ENCODE data around the gene BCOR. TPM values are rescaled to one million over a fixed set of nuclear protein-coding genes. Genes with fewer than 3 reads are reported as not detected.

BCOR gene
- total and polyA plus RNA-seq, 2 of the 13 experiments (the other 11 are each of a cell fraction or from before 2014, with no cell fraction given) = 14.3 to 15.2 TPM

DNA sequence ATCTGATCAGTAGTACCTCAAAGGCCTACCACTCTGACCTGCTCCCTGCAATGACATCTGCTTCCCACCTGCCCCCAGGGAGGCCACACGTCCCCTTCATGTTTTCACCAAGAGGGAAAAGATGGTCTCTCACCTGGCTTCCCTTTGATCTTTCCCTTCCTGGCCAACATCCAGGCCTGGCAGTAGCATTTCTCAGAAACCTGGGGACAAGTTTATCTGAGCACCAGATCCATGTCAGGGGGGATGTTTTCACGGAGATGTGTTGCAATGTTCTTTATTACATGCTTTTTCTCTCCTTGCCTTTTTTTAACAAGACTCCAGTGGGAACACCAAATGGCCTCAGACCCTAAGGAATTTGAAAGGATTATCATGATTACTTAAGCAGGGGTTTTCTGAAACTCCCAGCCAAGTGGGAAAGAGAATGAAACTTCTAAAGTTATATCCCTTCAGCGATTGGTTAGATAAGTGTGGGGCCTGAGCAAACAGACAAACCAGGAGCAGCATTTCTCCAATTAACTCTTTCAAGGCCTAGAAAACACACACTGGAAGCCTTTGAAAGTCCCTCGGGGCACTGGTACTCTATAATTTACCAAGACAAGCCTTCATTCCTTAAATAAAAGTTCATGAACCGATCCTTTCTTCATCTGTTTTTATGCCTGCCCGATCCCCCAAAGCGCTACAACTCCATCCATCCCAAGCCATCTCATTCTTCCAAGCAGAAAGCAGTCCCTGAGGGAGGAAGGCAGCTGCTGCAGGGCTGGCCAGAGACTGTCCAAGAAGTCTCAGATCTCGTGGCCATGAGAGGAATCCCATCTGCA is 94.1 kb downstream of the BCOR start (continued):
- TF ChIP-seq THAP9 (CRISPR knock-in tag; IDR thresholded peaks at IDR 0.05; ENCODE audit: borderline replicate concordance) (no peak), ZBTB46 (CRISPR knock-in tag; IDR thresholded peaks at IDR 0.05; ENCODE audit: borderline replicate concordance) (no peak), ZNF678 (CRISPR knock-in tag; IDR thresholded peaks at IDR 0.05) (no peak), ZNF451 (CRISPR knock-in tag; IDR thresholded peaks at IDR 0.05) (no peak), ZNF501 (CRISPR knock-in tag; IDR thresholded peaks at IDR 0.05) (no peak), SALL2 (CRISPR knock-in tag; IDR thresholded peaks at IDR 0.05) (no peak), HOXA9 (CRISPR knock-in tag; IDR thresholded peaks at IDR 0.05; ENCODE audit: borderline replicate concordance) (no peak), ETV5 (CRISPR knock-in tag; IDR thresholded peaks at IDR 0.05; ENCODE audit: borderline replicate concordance) (peak; percentile 18; the same call in 1 of the 2 replicates), KAT2B (IDR thresholded peaks at IDR 0.05; ENCODE audit: borderline replicate concordance, low read depth, low read length) (no peak), AHR (CRISPR knock-in tag; IDR thresholded peaks at IDR 0.05) (no peak), FOXA3 (CRISPR knock-in tag; IDR thresholded peaks at IDR 0.05) (peak; percentile 34), NR2F6 (IDR thresholded peaks at IDR 0.05) (peak; percentile 45; the same call in 1 of the 2 replicates), NR2F6 (CRISPR knock-in tag; IDR thresholded peaks at IDR 0.05) (0 out of 2 replicates have a peak, but pooled peaks have one; percentile 52), BATF2 (CRISPR knock-in tag; IDR thresholded peaks at IDR 0.05) (no peak), ELF3 (CRISPR knock-in tag; IDR thresholded peaks at IDR 0.05) (0 out of 2 replicates have a peak, but pooled peaks have one; percentile 37), MXI1 (IDR thresholded peaks at IDR 0.05; ENCODE audit: borderline replicate concordance, low read depth, low read length) (no peak), ZSCAN22 (CRISPR knock-in tag; IDR thresholded peaks at IDR 0.05) (no peak)
- TF ChIP-seq, protein P1, sequence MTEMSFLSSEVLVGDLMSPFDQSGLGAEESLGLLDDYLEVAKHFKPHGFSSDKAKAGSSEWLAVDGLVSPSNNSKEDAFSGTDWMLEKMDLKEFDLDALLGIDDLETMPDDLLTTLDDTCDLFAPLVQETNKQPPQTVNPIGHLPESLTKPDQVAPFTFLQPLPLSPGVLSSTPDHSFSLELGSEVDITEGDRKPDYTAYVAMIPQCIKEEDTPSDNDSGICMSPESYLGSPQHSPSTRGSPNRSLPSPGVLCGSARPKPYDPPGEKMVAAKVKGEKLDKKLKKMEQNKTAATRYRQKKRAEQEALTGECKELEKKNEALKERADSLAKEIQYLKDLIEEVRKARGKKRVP (CRISPR knock-in tag; IDR thresholded peaks at IDR 0.05) = peak in 1 of 2 experiments; percentile 45; a peak in 1 of 4 replicates
